ENCODE measurements around the gene TGIF2.
A peak's percentile ranks its signal among the peaks of the same experiment; 100 is the strongest.

The TGIF2 gene

DNA sequence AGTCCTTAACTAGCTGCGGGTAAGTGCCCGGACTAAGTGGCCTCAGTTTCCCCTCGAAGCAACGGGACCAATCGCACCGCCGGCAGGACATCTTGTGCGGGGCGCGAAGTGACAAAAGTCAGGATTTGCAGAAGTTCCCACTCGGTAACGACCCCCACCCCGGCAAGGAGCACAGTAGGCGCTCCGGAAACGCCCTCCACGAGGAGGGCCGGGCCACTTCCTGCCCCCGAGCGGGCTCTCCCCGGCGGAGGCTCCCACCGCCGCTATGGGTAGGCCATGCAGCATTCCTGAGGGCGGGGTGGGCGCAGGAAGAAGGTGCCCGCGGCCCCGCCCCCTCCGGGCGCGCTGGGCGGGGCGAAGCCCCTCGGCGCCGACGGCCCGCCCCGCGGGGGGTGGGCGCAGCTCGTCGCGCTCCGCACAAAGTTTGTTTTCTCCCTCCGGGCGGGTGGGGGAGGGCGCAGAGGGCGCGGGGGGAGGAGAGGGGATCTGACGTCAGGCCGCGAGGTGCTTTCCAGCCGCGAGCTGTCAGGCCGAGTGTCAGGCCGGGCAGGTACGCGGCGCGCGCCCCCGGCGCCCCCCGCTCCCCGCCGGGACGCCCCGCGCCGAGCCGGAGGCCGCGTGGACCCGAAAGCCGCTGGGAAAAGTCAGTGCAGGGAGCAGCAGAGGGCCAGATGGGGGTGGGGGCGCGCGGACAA is at the start of gene TGIF2:
TSS of gene TGIF2 (plus strand) at position 495 of the 695 bp plus-strand sequence. CDS start 5,178 bp downstream, outside the sequence.
- peak; percentile 94 for DNase-seq

DNA sequence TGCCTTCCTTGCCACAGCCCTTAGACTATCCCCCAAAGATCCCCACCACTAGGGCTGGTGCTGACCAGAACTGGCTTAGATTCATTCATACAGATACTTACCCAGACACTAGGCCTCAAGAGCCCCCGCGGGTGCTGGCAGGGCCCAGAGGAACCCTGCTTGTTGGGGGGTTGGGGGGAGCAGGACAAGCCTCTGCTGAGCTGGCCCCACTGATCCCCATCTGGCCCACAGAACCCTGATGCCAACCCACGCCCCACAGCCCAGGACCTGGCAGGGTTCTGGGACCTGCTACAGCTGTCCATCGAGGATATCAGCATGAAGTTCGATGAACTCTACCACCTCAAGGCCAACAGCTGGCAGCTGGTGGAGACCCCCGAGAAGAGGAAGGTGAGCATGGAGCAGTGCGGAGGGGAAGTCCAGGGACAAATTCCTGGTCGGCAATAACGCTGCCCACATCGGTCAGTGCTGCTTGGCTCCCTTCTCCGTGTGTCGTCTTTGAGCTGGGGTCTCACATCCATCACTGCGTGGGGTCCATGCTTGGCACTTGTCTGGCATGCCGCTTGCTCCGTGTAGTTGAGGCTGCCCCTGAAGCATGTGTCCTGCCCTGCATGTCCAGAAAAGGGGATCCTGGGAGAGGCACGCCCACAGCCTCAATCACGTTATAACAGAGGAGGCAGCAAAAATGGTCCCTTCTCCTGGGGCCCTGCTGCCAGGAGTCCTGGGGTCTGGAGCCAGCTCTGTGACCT is 47.6 kb upstream of the TGIF2 start:
- DNase-seq: no peak

DNA sequence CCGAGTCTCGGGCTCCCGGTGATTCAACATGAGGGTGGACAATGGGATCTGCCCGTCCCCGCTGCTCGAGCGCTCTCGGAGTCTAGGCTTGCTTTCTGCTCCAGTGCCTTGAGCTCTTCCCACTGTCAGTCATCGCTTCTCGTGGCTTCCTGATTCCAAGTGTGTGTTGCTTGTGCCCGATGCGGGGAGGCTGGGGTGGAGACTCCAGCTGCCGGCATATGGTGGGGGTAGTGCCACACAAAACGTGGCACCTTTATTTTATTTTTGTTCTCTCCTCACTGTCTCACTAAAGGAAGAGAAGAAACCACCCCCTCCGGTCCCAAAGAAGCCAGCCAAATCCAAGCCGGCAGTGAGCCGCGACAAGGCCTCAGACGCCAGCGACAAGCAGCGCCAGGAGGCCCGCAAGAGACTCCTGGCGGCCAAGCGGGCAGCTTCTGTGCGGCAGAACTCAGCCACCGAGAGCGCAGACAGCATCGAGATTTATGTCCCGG is 46.8 kb upstream of the TGIF2 start:
- no peak for DNase-seq

DNA sequence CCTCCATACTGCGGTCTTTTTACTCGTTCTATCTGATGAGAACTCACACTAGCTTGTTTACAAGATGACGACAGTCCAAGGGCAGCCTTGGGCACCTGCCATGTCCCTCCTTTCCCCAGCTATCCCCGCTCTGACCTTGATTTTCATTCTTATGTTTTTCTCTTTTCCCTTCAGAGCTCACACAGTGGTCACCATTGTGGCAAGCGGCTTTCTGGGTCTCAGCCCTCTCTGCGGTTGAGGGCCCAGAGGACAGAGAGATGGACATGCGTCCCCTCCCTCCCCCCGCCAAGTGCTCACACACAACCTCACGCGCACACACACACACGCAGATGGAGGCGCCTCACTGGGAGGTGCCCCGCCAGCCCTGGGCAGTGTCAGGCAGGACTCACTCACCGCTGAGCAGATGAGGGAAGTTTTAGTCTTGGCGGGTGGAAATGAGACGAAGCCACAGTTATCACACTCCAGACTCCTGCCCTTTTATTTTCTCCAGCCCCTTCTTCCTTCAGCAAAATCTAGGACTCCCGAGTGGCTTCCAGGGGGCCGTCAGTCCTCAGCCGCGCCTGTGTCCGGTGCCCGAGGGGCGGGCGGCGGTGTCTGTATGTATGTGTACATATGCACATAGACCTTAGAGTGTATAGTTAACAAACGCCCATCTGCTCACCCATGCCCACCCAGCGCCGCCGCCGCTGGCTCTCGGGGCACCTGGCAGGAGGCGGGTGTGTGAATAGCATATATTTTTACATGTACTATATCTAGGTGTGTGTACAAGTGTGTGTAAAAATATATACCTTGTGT is 45.9 kb upstream of the TGIF2 start:
- DNase-seq: no peak

DNA sequence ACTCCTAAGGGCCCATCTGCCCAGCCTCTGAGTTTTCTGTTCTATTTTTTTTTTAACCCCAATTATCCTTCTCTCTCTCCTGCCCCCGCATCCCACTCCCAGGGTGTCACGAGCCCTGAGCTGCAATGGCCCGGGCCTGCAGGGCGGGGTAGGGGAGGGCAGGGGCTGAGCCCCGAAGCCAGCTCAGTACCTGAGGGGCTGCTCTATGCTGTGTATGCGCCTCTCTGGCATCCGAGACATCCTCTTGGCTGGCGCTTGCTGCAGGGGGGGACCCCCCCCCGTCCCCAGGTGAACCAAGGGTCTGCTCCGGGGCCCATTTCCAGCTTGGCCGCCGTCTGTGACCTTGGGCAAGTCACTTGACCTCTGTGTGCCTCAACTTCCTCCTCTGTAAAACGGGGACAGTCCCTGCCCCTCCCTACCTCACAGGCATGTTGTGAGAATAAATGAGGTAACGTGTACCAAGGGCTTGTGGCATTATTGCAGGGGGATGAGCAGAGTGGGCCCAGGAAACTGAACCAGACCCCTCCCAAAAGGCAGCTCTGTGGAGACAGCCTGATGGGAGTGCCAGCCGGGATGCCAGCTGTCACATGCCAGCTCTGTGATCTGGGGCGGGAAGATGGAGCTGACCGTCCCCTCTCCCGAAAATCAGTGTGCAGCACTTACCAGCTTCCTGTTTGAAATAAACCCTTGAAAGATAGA is 45.1 kb upstream of the TGIF2 start:
- DNase-seq: no peak

DNA sequence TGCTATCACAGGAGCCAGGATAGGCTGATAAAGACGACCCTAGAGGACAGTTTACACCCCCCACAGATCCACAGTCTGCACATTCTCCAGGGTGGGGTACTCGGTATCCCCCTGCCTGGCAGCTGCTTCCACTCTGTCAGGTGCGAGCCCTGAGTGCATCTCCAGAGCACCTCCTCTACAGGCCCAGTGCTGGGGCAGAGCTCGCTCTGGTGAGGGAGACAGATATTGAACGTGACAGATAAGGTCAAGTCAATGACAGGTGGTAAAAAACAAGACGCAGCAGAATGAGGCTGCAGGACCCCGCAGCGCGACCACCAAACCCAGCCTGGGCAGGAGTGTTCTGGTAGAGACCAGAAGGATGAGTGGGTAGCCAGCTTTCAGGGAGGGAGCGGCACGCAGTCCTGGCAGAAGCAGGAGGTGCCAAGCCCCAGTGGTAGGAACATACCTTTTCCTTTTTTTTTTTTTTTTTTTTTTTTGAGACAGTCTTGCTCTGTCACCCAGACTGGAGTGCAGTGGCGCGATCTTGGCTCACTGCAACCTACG is 44.5 kb upstream of the TGIF2 start:
- DNase-seq: no peak

DNA sequence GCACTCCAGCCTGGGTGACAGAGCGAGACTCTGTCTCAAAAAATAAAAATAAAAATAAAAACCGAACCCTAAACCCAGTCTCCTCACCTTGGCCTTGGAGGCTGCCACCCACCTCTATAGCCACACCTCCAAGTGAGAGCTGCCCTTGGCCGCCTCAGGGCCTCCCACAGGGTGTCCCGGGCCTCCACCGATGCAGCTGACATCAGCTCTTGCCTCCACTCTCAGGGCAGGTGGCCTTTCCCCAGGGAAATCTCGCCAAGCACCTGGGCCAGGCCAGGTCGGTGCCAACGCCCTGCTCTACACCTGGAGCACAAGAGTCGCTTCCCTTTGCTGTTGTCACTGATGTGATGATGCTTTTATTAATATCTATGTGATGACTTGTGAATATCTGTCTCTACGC is 41.0 kb upstream of the TGIF2 start:
- no peak for DNase-seq

DNA sequence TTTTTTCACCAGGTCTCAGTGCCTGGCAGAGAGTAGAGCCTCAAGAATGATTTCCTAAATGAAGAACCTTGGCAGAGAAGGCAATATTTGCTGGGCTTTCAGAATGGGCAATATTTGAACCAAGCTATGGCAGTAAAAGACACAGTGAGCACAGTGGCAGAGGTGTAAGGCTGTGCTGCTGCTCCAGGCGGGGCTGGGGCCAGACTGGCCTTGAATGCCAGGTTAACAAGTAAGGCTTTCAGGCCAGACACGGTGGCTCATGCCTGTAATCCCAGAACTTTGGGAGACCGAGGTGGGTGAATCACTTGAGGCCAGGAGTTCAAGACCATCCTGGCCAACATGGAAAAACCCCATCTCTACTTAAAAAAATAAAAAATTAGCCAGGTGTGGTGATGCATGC is 40.6 kb upstream of the TGIF2 start:
- no peak for DNase-seq

DNA sequence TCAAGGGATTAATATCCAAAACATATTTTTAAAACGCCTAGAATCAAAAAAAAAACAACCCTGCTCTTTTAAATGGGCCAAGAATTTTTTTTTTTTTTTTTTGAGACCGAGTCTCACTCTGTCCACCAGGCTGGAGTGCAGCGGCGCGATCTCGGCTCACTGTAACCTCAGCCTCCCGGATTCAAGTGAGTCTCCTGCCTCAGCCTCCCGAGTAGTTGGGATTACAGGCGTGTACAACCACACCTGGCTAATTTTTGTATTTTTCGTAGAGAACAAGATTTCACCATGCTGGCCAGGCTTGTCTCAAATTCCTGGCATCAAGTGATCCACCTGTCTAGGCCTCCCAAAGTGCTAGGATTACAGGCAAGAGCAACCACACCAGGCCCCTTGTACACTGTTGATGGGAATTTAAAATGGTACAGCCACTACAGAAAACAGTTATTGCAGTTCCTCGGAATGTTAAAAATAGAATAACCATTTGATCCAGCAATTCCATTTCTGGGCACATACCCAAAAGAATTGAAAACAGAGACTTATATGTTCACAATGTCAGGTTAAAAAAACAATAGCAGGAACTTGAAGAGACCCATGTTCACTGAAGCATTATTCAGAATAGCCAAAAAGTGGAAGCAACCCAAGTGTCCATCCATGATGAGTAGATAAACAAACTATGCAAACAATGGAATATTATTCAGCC is 35.2 kb upstream of the TGIF2 start:
- DNase-seq: no peak

DNA sequence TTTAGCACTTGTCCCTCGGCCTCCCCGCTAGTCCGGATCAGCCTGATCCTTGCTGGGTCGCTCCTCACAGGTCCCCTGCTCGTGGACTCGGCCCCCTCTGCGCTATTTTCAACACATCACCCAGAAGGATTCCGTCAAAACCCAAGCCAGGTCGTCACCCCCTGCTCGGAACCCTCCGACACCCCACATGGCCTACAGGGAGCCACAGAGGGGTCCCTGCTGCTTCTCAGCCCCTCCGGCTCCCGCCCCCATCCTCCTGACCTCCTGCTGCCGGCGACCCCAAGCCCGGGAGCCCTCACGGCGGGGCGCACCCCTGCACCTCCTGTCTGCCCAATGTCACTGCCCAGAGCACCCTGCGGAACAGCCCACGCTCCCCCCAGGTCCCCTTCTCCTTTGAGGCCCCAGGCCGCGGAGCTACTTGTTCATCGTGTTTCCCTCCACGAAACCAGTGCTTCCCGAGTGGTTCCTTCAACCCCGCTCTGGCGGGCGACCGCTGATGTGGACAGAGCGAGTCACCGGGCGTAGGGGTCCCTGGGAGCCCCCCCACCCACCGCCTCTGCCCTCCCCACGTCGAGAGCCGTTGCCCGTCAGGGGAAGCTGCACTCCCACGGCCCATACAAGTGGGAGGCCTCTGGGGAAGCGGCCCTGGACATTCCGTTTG is 32.7 kb upstream of the TGIF2 start:
- DNase-seq: no peak

DNA sequence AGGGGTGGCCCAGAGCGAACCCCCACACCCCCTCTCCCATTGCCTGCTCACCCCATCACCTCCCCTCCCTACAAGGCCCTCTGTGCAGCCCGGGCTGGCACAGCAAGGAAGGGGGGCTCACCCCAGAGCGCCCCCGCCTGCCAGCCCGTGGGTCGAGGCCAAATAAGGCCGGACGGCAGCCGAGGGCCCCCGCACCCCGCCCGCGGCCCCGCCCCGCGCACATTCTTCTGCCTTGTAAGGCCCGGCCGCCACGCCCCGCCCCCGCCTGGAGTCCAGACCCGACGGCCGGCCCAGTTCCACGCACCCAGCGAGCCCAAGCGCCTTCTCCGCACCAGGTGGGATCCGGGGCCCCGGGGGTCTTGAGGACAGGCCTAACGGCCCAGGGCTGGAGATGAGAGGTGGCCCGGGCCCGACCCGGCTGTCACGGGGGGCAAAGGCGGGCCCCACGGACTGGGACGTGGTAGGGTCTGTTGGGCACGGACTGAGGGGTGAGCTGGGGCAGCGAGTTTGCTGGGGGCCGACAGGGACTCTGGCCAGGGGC is 32.1 kb upstream of the TGIF2 start, which contains the start of gene MYL9:
TSS of gene MYL9 (plus strand) at position 293 of the 541 bp plus-strand sequence. CDS start 3,366 bp downstream, outside the sequence.
- DNase-seq: peak; percentile 6

DNA sequence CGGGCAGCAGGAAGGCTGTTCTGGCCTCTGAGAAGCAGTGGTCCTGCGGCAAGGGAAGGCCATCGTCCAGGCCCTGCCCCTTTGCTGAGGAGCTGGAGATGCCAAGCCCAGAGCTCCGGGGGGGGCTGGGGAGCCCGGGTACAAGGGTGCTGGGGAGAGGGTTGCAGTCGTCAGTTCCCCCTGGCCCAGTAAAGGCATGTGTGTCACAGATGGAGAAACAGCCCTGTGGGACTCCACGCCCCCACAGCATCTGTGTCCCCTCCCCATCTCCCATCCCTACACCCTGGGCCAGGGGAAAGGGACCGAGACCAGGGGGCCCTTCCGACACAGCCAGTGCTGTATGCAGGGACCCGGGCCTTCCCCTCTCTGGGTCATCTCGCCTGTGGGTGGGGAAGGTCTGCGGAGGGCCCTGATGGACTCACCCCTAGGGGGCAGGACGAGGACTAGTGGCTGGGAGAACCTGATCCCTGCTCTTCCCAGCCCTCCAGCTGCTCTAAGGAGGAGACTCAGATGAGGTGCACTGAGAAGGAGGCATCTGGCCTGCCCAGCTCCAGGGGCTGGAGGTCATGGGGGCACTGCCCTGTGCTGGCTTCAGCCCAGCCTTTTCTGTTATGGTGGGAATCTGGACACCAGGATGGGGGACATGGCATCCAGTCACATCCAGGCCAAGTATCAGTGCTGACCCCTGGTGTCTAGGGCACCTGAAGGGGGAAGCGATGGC is 31.5 kb upstream of the TGIF2 start:
- peak; percentile 7 for DNase-seq

DNA sequence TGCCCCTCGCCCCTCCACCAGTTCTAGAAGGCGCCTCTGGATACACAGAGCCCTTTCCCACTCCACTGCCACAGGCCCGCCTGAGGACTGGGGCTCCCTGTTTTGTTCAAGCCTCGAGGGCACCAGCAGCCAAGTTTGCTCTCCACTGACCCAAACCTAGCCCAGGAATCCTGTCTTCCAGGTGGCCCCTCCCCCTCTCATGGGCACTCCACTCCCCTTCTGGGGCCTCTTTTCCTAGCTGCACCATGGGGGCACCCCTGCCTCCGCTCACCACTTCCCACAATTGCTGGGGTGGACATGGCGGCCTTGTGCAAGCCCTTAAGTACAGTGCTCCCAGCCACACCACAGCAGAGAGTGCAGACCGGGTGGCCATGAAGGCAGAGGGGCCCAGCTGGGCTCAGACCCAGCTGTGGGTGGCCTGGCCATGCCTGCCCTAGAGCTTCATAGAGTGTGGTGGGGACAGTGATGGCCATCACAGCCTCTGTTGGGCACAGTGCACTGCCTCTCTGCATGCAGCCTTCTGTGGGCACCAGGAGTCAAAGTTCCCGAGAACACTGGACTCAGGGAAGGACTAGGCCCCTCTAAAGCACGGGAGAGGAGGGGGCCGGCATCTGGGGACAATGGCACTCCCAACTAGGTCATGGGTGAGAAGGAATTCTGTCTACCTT is 30.7 kb upstream of the TGIF2 start:
- no peak for DNase-seq

DNA sequence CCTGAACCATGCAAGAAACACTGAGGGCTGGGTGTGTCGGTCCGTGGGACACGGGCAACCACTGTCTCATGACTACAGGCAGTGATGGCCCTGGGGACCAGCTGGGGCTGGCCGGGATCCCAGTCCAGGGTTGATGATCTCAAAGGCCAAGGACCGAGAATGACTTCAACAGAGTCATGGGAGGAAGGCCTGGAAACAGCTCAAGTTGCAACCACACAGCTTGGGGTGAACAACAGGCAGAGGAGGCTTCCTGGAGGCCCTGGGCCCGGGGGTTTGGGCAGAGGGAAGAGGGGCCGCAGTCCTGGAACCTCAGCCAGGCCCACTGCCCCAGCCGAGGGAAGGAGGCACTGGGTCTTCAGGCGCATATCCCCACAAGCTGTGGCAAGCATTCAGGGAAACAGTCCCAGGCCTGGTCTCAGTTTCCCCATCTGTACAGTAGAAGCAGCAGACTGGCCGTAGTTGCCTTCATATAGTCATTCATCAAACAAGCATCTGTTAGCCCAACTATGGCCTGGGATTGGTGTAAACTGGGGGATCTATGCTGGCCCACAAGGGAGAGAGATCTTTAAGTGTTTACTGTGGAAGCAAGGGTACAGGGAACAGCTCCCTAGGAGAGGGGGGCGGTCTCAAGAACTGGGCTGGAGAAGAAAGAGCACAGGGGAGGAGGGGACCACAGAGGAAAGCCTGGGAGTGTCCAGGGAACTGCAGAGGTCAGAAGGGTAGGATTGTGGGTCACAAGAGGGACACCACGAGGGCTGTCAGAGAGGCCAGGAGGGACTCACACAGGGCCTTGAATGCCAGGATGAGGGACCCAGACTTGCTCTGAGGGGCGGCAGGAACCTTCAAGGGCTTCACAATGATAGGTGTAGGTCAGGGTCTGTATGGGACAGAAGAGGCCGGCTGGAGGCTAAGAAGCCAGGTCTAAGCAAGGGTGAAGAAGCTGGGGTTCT is 29.9 kb upstream of the TGIF2 start:
- DNase-seq: no peak

DNA sequence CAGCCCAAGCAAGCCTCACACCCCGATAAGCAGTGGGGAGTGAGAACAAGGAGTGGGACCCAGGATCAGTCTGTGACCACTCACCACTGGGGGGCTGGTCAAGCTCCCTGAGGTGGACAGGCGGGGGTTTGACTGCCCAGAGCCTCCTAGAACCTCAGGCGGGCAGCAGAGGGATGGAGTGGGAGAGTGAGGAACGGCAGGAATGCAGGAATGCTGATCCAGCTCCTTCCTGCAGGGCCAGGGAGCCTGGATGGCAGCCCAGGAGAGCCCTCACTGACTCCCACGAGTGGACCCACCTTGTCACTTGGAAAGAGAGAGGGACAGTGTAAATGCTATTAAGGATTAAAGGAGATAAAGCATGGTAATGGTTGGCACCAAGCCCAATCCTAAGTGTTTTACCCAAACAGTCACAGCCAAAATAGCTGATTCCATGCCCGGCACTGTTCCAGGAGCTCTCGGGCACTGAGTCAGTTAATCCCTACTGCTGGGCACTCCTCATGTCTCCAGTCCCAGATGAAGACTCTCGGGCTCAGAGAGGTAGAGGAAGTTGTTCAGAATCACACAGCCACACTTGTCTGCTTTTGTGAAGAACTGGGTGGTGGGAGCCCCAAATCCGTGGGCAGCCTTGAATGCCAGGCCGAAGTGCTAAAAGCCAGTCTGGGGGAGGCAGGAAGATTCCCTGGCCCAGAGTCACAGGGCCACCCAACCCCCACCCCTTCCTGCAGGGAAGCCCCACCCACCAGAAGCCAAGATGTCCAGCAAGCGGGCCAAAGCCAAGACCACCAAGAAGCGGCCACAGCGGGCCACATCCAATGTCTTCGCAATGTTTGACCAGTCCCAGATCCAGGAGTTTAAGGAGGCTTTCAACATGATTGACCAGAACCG is 29.0 kb upstream of the TGIF2 start:
- no peak for DNase-seq

DNA sequence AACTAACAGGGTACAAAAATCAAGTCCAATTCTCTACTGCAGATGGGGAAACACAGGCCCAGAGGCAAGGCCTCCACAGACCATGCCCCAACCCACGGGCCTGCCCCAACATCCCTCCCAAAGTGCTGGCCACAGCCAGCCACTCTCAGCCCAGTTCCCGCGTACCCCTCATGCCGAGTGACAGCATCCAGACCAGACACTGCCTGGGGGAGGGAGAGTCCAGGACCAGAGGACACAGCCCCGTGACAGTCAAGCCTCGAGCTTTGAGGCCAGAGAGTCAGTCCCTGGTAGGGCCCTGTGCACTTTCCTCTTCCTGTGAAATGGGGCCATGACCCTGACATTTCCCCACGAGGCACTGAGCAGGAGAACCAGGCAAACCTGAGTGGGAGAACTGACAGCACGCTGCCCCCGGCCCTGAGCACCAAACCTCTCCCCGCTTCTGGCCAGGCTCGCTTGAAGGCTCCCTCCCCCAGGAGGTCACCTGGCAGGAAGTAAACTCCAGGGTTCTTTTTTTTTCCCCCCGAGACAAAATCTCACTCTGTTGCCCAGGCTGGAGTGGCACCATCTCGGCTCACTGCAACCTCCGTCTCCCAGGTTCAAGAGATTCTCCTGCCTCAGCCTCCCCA is 27.2 kb upstream of the TGIF2 start:
- no peak for DNase-seq

All from CD4-positive, alpha-beta T cell treated with Interleukin-6 for 4 hours (primary cell).